ENCODE data around the gene CD99L2. TPM values are rescaled to one million over a fixed set of nuclear protein-coding genes. Genes with fewer than 3 reads are reported as not detected.
"Not testable (repeated sequence)": the region's sequence is repeated elsewhere in the genome, so short reads cannot be mapped to it uniquely, and the experiment has no call there.

CD99L2 gene
- total and polyA plus RNA-seq, 2 donors (not counting 1 experiment from before 2014, with no cell fraction given) = 40.6 to 55.5 TPM

GRCh38 chrX:150828785-150829184, 69.7 kb downstream of the CD99L2 start:
- TF ChIP-seq CTCF (conservative IDR thresholded peaks at IDR 0.05 in 1 of 2, IDR thresholded peaks at IDR 0.05 in 1 of 2; ENCODE audit: low read depth in 1 of 2, low read length in 2 of 2) (no peak), EZH2 (IDR thresholded peaks at IDR 0.05; ENCODE audit: low read length, missing control alignments) (no peak)
- Histone ChIP-seq H3K27me3 (ENCODE audit: control insufficient read depth, insufficient read depth, low read length) (no peaks in the 10 kb centered on the region), H3K9ac (ENCODE audit: insufficient read depth, low read length) (no peak overlapping the region), H3K79me2 (ENCODE audit: control insufficient read depth, insufficient read depth, low read length) (no peaks in the 10 kb centered on the region), H3K4me2 (ENCODE audit: extremely low read depth, insufficient read depth, low read length) (no peak overlapping the region), H3K4me1 (ENCODE audit: control insufficient read depth, extremely low read depth, insufficient read depth, low read length) (no peaks in the 10 kb centered on the region), H3K27ac (ENCODE audit: insufficient read depth, low read length) (no peak overlapping the region), H3K36me3 (ENCODE audit: control insufficient read depth, insufficient read depth, low read length) (no peaks in the 10 kb centered on the region), H4K20me1 (ENCODE audit: control insufficient read depth, extremely low read depth, insufficient read depth, low read length) (no peaks in the 10 kb centered on the region), H2AFZ (ENCODE audit: low read length) (no peak overlapping the region), H3K4me3 (replicated peaks in 1 of 4; ENCODE audit: control extremely low read depth in 1 of 4, insufficient read depth in 1 of 4, low read depth in 3 of 4, low read length in 4 of 4) (no peak overlapping the region), H3K9me3 (ENCODE audit: control insufficient read depth, insufficient read depth, low read depth, low read length) (no peaks in the 10 kb centered on the region)
- DNase-seq (ENCODE audit: low read depth in 2 of 2) = no peak

- H3K9me3 ChIP-seq (ENCODE audit: control insufficient read depth, insufficient read depth, low read depth, low read length); H3K27me3 ChIP-seq (ENCODE audit: control insufficient read depth, insufficient read depth, low read length); H3K4me1 ChIP-seq (ENCODE audit: control insufficient read depth, extremely low read depth, insufficient read depth, low read length); H4K20me1 ChIP-seq (ENCODE audit: control insufficient read depth, extremely low read depth, insufficient read depth, low read length); H3K4me3 ChIP-seq (replicated peaks in 1 of 4; ENCODE audit: control extremely low read depth in 1 of 4, insufficient read depth in 1 of 4, low read depth in 3 of 4, low read length in 4 of 4); H2AFZ ChIP-seq (ENCODE audit: low read length); H3K36me3 ChIP-seq (ENCODE audit: control insufficient read depth, insufficient read depth, low read length); H3K79me2 ChIP-seq (ENCODE audit: control insufficient read depth, insufficient read depth, low read length); H3K9ac ChIP-seq (ENCODE audit: insufficient read depth, low read length); DNase-seq (ENCODE audit: low read depth in 2 of 2); H3K27ac ChIP-seq (ENCODE audit: insufficient read depth, low read length); H3K4me2 ChIP-seq (ENCODE audit: extremely low read depth, insufficient read depth, low read length): not testable (repeated sequence)
Measured at GRCh38 chrX:150824352-150824751, 74.1 kb downstream of the CD99L2 start.

- not testable (repeated sequence) for DNase-seq (ENCODE audit: low read depth in 2 of 2); H2AFZ ChIP-seq (ENCODE audit: low read length); H3K4me3 ChIP-seq (replicated peaks in 1 of 4; ENCODE audit: control extremely low read depth in 1 of 4, insufficient read depth in 1 of 4, low read depth in 3 of 4, low read length in 4 of 4); H3K27ac ChIP-seq (ENCODE audit: insufficient read depth, low read length); H3K9ac ChIP-seq (ENCODE audit: insufficient read depth, low read length); H4K20me1 ChIP-seq (ENCODE audit: control insufficient read depth, extremely low read depth, insufficient read depth, low read length); H3K79me2 ChIP-seq (ENCODE audit: control insufficient read depth, insufficient read depth, low read length); H3K27me3 ChIP-seq (ENCODE audit: control insufficient read depth, insufficient read depth, low read length); H3K4me2 ChIP-seq (ENCODE audit: extremely low read depth, insufficient read depth, low read length); H3K4me1 ChIP-seq (ENCODE audit: control insufficient read depth, extremely low read depth, insufficient read depth, low read length); H3K9me3 ChIP-seq (ENCODE audit: control insufficient read depth, insufficient read depth, low read depth, low read length); H3K36me3 ChIP-seq (ENCODE audit: control insufficient read depth, insufficient read depth, low read length)
Measured at GRCh38 chrX:150823826-150824225, 74.6 kb downstream of the CD99L2 start.

GRCh38 chrX:150821971-150822370, 76.5 kb downstream of the CD99L2 start:
- H3K4me1 ChIP-seq (ENCODE audit: control insufficient read depth, extremely low read depth, insufficient read depth, low read length) = no peaks in the 10 kb centered on the region
- no peaks in the 10 kb centered on the region for H3K79me2 ChIP-seq (ENCODE audit: control insufficient read depth, insufficient read depth, low read length)
- H3K27me3 ChIP-seq (ENCODE audit: control insufficient read depth, insufficient read depth, low read length) = no peaks in the 10 kb centered on the region
- no peak overlapping the region for H3K9ac ChIP-seq (ENCODE audit: insufficient read depth, low read length)
- no peak overlapping the region for H3K4me2 ChIP-seq (ENCODE audit: extremely low read depth, insufficient read depth, low read length)
- H2AFZ ChIP-seq (ENCODE audit: low read length) = no peak overlapping the region
- TF ChIP-seq CTCF (conservative IDR thresholded peaks at IDR 0.05 in 1 of 2, IDR thresholded peaks at IDR 0.05 in 1 of 2; ENCODE audit: low read depth in 1 of 2, low read length in 2 of 2) = no peak
- no peak for TF ChIP-seq EZH2 (IDR thresholded peaks at IDR 0.05; ENCODE audit: low read length, missing control alignments)
- no peak overlapping the region for H3K27ac ChIP-seq (ENCODE audit: insufficient read depth, low read length)
- H4K20me1 ChIP-seq (ENCODE audit: control insufficient read depth, extremely low read depth, insufficient read depth, low read length) = no peaks in the 10 kb centered on the region
- no peaks in the 10 kb centered on the region for H3K36me3 ChIP-seq (ENCODE audit: control insufficient read depth, insufficient read depth, low read length)
- DNase-seq (ENCODE audit: low read depth in 2 of 2) = no peak
- no peak overlapping the region for H3K4me3 ChIP-seq (replicated peaks in 1 of 4; ENCODE audit: control extremely low read depth in 1 of 4, insufficient read depth in 1 of 4, low read depth in 3 of 4, low read length in 4 of 4)
- no peaks in the 10 kb centered on the region for H3K9me3 ChIP-seq (ENCODE audit: control insufficient read depth, insufficient read depth, low read depth, low read length)
